Measurements from ENCODE around the gene ARRDC1.

GRCh38 chr9:137606734-137607138 lies 1.2 kb downstream of the ARRDC1 start:
- TF ChIP-seq POLR2A (IDR thresholded peaks at IDR 0.05): no peak
- TF ChIP-seq CTCF (IDR thresholded peaks at IDR 0.05): no peak
